Aorta (tissue), 5 donors: Measurements from ENCODE around the gene SLC25A34. TPM values are rescaled to one million over a fixed set of nuclear protein-coding genes. Genes with fewer than 3 reads are reported as not detected.

Experiments
- ATAC-seq: fragments of 200-7000 bp; cut with Tn5 transposase; one replicate; pipeline ENCODE4 v1.9.1; 2022; ENCODE audit warnings: moderate library complexity; ENCODE audit not compliant: low FRiP score
- DNase-seq, 2 donors: peaks; one replicate each; pipeline ENCODE4 v3.0.0-alpha.2; 2020
- H3K27ac ChIP-seq, 2 donors: one replicate each; pipeline ENCODE4 v1.5.1; 2013; ENCODE audit warnings: low read length in 2 of 2, mild to moderate bottlenecking in 2 of 2, moderate library complexity in 2 of 2, control low read depth in 1 of 2, inconsistent platforms in 1 of 2, low read depth in 1 of 2
- H3K27me3 ChIP-seq, 2 donors: one replicate each; pipeline ENCODE4 v1.6.1; 2013; ENCODE audit warnings: control low read depth in 1 of 2, low read length in 1 of 2, mild to moderate bottlenecking in 1 of 2, moderate library complexity in 1 of 2; ENCODE audit not compliant: insufficient read depth in 2 of 2, control insufficient read depth in 1 of 2
- H3K36me3 ChIP-seq, 2 donors: one replicate each; pipeline ENCODE4 v1.6.1; 2013; ENCODE audit warnings: control low read depth in 1 of 2, low read length in 1 of 2, mild to moderate bottlenecking in 1 of 2; ENCODE audit not compliant: insufficient read depth in 2 of 2, control insufficient read depth in 1 of 2
- H3K4me1 ChIP-seq, 2 donors: one replicate each; pipeline ENCODE4 v1.6.1; 2013; ENCODE audit warnings: low read length in 2 of 2, control low read depth in 1 of 2, mild to moderate bottlenecking in 1 of 2, moderate library complexity in 1 of 2; ENCODE audit not compliant: insufficient read depth in 2 of 2, control insufficient read depth in 1 of 2
- H3K4me3 ChIP-seq, 2 donors: one replicate each; pipeline ENCODE4 v1.5.1; 2013; ENCODE audit warnings: low read length in 2 of 2, control low read depth in 1 of 2, mild to moderate bottlenecking in 1 of 2
- H3K9me3 ChIP-seq: one replicate; pipeline ENCODE4 v1.6.1; 2013; ENCODE audit warnings: mild to moderate bottlenecking, low read length; ENCODE audit not compliant: control insufficient read depth
- WGBS, 2 donors: extraction: QIAGEN DNeasy Blood & Tissue Kit; methylation state at CpG; one replicate each; pipeline ENCODE4 v1.1.7; 2013; 5-methylcytosine and 5-hydroxymethylcytosine counted together
- intact Hi-C, 2 donors: fragments of 100-400 bp; cut with DNase I; formaldehyde crosslinking; loops; one replicate each; pipeline versions ENCODE4 v1.14.2 to v1.15.0; 2022
- long read RNA-seq, 2 donors: library from polyadenylated mRNA; unstranded; transcript quantifications; one replicate each; pipeline ENCODE4 v2.0.0, GENCODE V29; 2020 to 2021
- polyA plus RNA-seq, 2 donors: library from polyadenylated mRNA; stranded (reverse); fragments of 200-250 nt; gene quantifications; one replicate each; pipeline ENCODE4 v1.2.3, GENCODE V29; 2013
- total RNA-seq, 2 donors: library from RNA; stranded (reverse); fragmentation: NEBNext Ultra II Directional; extraction: Animal tissue kit (Norgen Biotek cat#: 25700); gene quantifications; one replicate each; pipeline ENCODE4 v1.2.1, GENCODE V29; 2021
- donor health status: healthy with polysubstance abuse.
- donor health status: Bipolar disorder and iron deficiency.
- donor health status: DM: no; HTN: no; CAD: no.
- donor health status: DM: no; HTN: no; CAD: no.
- donor health status: DM: yes; HTN: yes; CAD: no.

Gene SLC25A34
- total RNA-seq, result 1 to 10 TPM; 2.5 to 4.3 TPM
- polyA plus RNA-seq, result 1 to 10 TPM; 5.6 to 9.8 TPM
- long read RNA-seq, donor 1, partial matches to known transcripts, result 0 of 4 reads
- long read RNA-seq, donor 1, other reads (novel, unspliced or antisense), result 4 of 4 reads
- long read RNA-seq, donor 2, partial matches to known transcripts, result 0 of 2 reads
- long read RNA-seq, donor 2, other reads (novel, unspliced or antisense), result 2 of 2 reads

DNA sequence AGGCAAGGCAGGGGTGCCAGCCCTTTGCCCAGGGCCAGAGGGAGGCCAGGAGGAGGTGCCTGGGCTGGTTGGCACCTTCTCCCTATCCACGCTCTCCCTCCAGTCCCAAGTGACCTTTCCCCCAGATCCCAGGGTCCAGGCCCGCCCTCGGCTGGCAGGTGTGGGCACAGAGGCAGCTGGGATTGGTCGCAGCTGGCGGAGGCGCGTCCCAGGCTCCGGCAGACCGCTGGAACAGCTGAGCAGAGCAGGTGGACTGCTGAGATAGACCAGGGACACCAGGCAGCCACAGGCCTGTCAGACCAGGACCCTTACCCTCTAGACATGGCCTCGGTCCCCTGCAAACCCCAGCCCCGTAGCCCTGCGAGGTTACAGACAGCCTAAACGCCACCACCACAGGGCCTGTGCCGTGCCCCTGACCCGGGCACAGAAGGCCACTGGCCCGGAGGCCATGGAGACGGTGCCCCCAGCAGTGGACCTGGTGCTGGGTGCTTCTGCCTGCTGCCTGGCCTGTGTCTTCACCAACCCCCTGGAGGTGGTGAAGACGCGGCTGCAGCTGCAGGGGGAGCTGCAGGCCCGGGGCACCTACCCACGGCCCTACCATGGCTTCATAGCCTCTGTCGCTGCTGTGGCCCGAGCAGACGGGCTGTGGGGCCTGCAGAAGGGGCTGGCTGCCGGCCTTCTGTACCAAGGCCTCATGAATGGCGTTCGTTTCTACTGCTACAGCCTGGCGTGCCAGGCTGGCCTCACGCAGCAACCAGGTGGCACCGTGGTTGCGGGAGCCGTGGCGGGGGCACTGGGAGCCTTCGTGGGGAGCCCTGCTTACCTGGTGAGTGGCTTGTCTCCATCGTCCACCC is at the start of gene SLC25A34:
Gene SLC25A34 (plus strand): TSS at position 221 of the 854 bp plus-strand sequence. CDS start 228 bp downstream, at position 449.
- no peaks in the 10 kb centered on the region for H3K36me3 ChIP-seq
- H3K27me3 ChIP-seq, result no peaks in the 10 kb centered on the region
- intact Hi-C loops, result no loop called here
- H3K9me3 ChIP-seq, result no peaks in the 10 kb centered on the region
- peak in 1 of 2 donors; percentile 61 for DNase-seq
- peak within 1 kb of the TSS in 1 of 2 donors; percentile 3 for H3K27ac ChIP-seq
- no peak within 1 kb of the TSS for H3K4me3 ChIP-seq
- WGBS, 2 donors, result 33 to 43% methylated on average over 35 of the region's 35 CpGs
- no peaks in the 10 kb centered on the region for H3K4me1 ChIP-seq
- ATAC-seq, result peak; percentile 14

DNA sequence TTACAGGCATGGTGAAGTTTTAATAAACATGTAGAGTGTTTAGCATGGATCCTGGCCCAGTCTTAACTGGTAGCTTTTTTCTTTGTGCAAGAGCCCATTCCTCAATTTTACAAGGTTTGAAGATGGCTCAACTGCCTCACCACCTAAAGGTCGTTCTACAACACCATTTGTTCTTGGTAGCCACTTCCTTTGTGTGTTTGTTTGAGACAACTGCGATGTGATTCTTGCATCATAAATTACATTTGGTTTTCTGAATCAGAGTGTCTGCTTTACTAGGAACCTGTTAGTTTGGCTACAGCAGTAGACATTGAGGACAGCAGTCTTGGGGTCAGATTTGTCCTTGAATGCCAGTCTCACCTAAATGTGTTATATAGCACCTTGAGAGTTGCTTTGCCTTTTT is 48.6 kb upstream of the SLC25A34 start:
- intact Hi-C loops, result loop anchor here in 1 of 2 donors (10.0 kb wide), 1 partner anchor 73 kb away; the partner anchor contains the start of gene DDI2
- H3K27me3 ChIP-seq, result no peaks in the 10 kb centered on the region
- H3K4me1 ChIP-seq, result no peaks in the 10 kb centered on the region
- no peaks in the 10 kb centered on the region for H3K9me3 ChIP-seq
- DNase-seq (no peak), ATAC-seq (no peak)
- WGBS, 2 donors, result 44 to 58% methylated on average over 2 of the region's 2 CpGs
- H3K36me3 ChIP-seq, result no peaks in the 10 kb centered on the region
- no peak overlapping the region for H3K27ac ChIP-seq
- H3K4me3 ChIP-seq, result no peak overlapping the region

- DNase-seq (no peak), ATAC-seq (no peak)
- WGBS, 2 donors, result 79 to 85% methylated on average over 6 of the region's 6 CpGs
- Histone ChIP-seq H3K27me3 (no peaks in the 10 kb centered on the region), H3K36me3 (no peaks in the 10 kb centered on the region), H3K4me1 (no peaks in the 10 kb centered on the region), H3K27ac (no peak overlapping the region), H3K9me3 (no peaks in the 10 kb centered on the region), H3K4me3 (no peak overlapping the region)
- intact Hi-C loops, result no loop called here
Observed at GRCh38 chr1:15690317-15690716, 45.7 kb upstream of the SLC25A34 start.

- Histone ChIP-seq H3K4me1 (no peaks in the 10 kb centered on the region), H3K27me3 (no peaks in the 10 kb centered on the region), H3K36me3 (no peaks in the 10 kb centered on the region), H3K27ac (no peak overlapping the region), H3K9me3 (no peaks in the 10 kb centered on the region), H3K4me3 (no peak overlapping the region)
- intact Hi-C loops, result no loop called here
- WGBS, 2 donors, result 10 to 14% methylated on average over 11 of the region's 11 CpGs
- ATAC-seq (peak; percentile 77), DNase-seq (peak; percentile 68 to 81)
Observed at GRCh38 chr1:15691434-15692032, 44.5 kb upstream of the SLC25A34 start.

DNA sequence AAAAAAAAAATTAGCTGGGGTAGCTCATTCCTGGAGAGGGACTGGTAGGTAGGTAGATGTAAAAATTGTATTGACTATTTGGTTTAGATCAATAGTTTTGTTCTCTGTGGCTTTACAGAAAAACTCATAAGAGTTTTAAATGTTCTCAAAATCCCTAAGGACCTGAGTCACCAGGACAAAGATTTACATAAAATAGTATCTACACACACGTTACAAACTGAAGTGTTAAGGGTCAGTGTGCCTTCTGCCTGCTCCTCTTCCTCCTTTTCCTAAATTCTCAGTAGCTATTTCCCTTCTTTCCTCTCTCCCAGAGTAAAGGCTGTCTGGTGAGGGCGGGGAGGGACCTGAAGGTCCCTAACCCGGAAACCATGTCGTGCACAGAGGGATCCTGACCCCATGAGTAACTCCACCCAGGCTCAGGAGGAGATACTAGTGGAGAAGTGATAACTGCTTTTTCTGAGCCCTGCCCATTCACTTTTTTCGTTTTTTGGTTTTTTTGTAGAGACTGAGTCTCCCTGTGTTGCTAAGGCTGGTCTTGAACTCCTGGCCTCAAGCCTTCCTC is 43.9 kb upstream of the SLC25A34 start:
- intact Hi-C loops, result no loop called here
- WGBS, 2 donors, result 47 to 57% methylated on average over 5 of the region's 5 CpGs
- DNase-seq (no peak), ATAC-seq (no peak)
- no peaks in the 10 kb centered on the region for H3K36me3 ChIP-seq
- no peaks in the 10 kb centered on the region for H3K4me1 ChIP-seq
- no peak overlapping the region for H3K27ac ChIP-seq
- H3K4me3 ChIP-seq, result no peak overlapping the region
- no peaks in the 10 kb centered on the region for H3K27me3 ChIP-seq
- no peaks in the 10 kb centered on the region for H3K9me3 ChIP-seq

- intact Hi-C loops, result no loop called here
- Histone ChIP-seq H3K27me3 (no peaks in the 10 kb centered on the region), H3K4me3 (no peak overlapping the region), H3K27ac (peak overlapping the region in 1 of 2 donors; percentile 19), H3K9me3 (no peaks in the 10 kb centered on the region), H3K4me1 (no peaks in the 10 kb centered on the region), H3K36me3 (no peaks in the 10 kb centered on the region)
- DNase-seq (no peak), ATAC-seq (no peak)
- 52% methylated on average over 5 of the region's 5 CpGs for WGBS, 2 donors
Observed at GRCh38 chr1:15693371-15693770, 42.7 kb upstream of the SLC25A34 start.

DNA sequence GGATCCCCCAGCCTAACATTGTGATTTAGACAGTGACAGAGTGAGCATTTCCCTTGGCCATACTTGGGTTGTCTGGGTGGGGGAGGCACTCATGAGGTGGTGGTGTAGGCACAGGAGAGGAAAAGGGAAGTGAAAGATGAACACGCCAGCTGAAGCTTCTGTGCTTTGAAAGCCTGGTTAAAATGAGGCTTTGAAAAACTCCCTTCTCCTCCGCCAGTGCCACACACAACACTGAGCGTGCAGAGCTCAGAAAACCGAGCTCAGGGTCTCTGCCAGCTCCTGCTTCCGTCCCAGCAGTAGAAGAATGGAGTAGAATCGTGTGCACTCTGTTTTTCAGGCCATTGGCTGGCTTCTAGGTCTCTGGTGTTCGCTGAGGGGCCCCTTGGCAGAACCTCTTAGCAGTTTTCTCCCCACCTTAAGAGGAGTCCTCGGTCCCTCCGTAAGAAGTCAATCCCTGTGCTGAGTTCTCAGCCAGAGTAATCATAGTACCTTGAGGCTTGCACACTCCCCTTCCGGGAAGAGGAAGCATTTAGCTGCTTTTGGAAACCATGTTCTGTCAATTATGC is 39.0 kb upstream of the SLC25A34 start:
- peak in 1 of 2 donors; percentile 69 for DNase-seq
- Histone ChIP-seq H3K27me3 (no peaks in the 10 kb centered on the region), H3K36me3 (no peaks in the 10 kb centered on the region), H3K4me1 (no peaks in the 10 kb centered on the region), H3K9me3 (no peaks in the 10 kb centered on the region), H3K4me3 (no peak overlapping the region), H3K27ac (peak overlapping the region; percentile 6 to 67)
- intact Hi-C loops, result no loop called here
- ATAC-seq, result peak; percentile 57
- WGBS, 2 donors, result 2 to 7% methylated on average over 10 of the region's 10 CpGs

DNA sequence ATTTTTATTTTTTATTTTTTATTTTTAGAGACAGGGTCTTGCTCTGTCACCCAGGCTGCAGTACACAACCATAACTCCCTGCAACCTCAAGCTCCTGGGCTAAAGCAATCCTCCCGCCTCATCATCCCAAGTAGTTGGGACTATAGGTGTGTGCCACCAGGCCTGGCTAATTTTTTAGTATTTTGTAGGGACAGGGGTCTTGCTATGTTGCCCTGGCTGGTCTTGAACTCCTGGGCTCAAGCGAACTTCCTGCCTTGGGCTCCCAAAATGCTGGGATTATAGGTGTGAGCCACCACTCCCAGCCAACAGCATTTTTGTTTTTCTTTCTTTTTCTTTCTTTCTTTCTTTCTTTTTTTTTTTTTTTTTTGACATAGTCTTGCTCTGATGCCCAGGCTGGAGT is 37.9 kb upstream of the SLC25A34 start:
- Histone ChIP-seq H3K9me3 (no peaks in the 10 kb centered on the region), H3K4me1 (no peaks in the 10 kb centered on the region), H3K27ac (no peak overlapping the region), H3K36me3 (no peaks in the 10 kb centered on the region), H3K27me3 (no peaks in the 10 kb centered on the region), H3K4me3 (no peak overlapping the region)
- 98 to 100% methylated on average over 2 of the region's 2 CpGs for WGBS, 2 donors
- DNase-seq (no peak), ATAC-seq (no peak)
- intact Hi-C loops, result no loop called here
